K562 (cell line): ENCODE results near the gene DKK3. TPM values are rescaled to one million over a fixed set of nuclear protein-coding genes. Genes with fewer than 3 reads are reported as not detected.

Source experiments
- ATAC-seq: fragments of 200-7000 bp; cut with Tn5 transposase; 3 replicates; pipeline ENCODE4 v1.9.1; 2020; ENCODE audit warnings: moderate library complexity
- BruUV-seq: library from RNA; stranded (reverse); fragments of 400-500 nt; replicated peaks from 2 replicates; lab custom pipeline; 2021; lab: Mats Ljungman, UMichigan
- CTCF ChIA-PET: fragments of 300-600 bp; formaldehyde crosslinking; extraction: SDS; loops from one replicate; lab custom pipeline; 2021; ENCODE audit warnings: low intra/inter-chr PET ratio; lab: Yijun Ruan, JAX
- POLR2A ChIA-PET: fragments of 300-600, 350-650 bp; sonication (Branson Sonifier 250); formaldehyde crosslinking; extraction: SDS; loops from one replicate; lab custom pipeline; 2021; ENCODE audit warnings: antibody characterized with exemption, inconsistent platforms; lab: Yijun Ruan, JAX
- DNase-seq, 4 experiments: peaks; one replicate each; pipeline versions ENCODE4 v3.0.0 to v3.0.0-alpha.2; 2011 to 2018; ENCODE audit warnings: low spot score in 3 of 4, mixed read lengths in 3 of 4; ENCODE audit errors: extremely low read depth in 1 of 4
- FAIRE-seq: peaks from 2 replicates; lab custom pipeline; 2011; peaks lifted over from hg19 to GRCh38; lab: Jason Lieb, UNC
- H2AFZ ChIP-seq: 2 replicates; pipeline ENCODE4 v1.6.0; 2011; ENCODE audit warnings: low read depth, low read length, control low read depth, inconsistent platforms
- H3K27ac ChIP-seq: fragments of 200-600 bp; 3 replicates; pipeline ENCODE4 v1.8.0; 2011; ENCODE audit warnings: low read depth, mild to moderate bottlenecking, control low read depth, inconsistent platforms, low read length, moderate library complexity, mixed read lengths; ENCODE audit errors: extremely low read depth
- H3K27me3 ChIP-seq, 2 experiments: fragments of 300-600 bp in 1 of 2; 2 replicates in 1 of 2; 3 replicates in 1 of 2; pipeline versions ENCODE4 v1.6.0 to v1.8.0; 2011; ENCODE audit warnings: inconsistent platforms in 2 of 2, low read length in 2 of 2, mild to moderate bottlenecking in 1 of 2, mixed read lengths in 1 of 2, moderate library complexity in 1 of 2; ENCODE audit not compliant: control insufficient read depth in 2 of 2, insufficient read depth in 2 of 2
- H3K36me3 ChIP-seq: fragments of 300-600 bp; 3 replicates; pipeline ENCODE4 v1.8.0; 2011; ENCODE audit warnings: mild to moderate bottlenecking, low read length, inconsistent platforms; ENCODE audit not compliant: control insufficient read depth, insufficient read depth
- H3K4me1 ChIP-seq, 2 experiments: fragments of 200-600 bp in 1 of 2; replicated peaks in 1 of 2; 2 replicates in 1 of 2; 3 replicates in 1 of 2; pipeline versions ENCODE4 v1.5.1 to v1.8.0; 2011; ENCODE audit warnings: inconsistent platforms in 2 of 2, low read length in 2 of 2, mild to moderate bottlenecking in 1 of 2, mixed read lengths in 1 of 2, moderate library complexity in 1 of 2; ENCODE audit not compliant: control insufficient read depth in 2 of 2, insufficient read depth in 2 of 2
- H3K4me2 ChIP-seq: 2 replicates; pipeline ENCODE4 v1.6.1; 2011; ENCODE audit warnings: low read length, control low read depth, inconsistent platforms, mixed read lengths; ENCODE audit not compliant: insufficient read depth
- H3K4me3 ChIP-seq: fragments of 200-600 bp; sonication (generic), shearing (Covaris generic); 2 replicates; pipeline ENCODE4 v1.5.1; 2016; ENCODE audit warnings: control low read depth, inconsistent platforms
- H3K79me2 ChIP-seq: fragments of 200-600 bp; 3 replicates; pipeline ENCODE4 v1.8.0; 2011; ENCODE audit warnings: low read length, inconsistent platforms; ENCODE audit not compliant: control insufficient read depth, insufficient read depth
- H3K9ac ChIP-seq, 2 experiments: 2 replicates each; pipeline versions ENCODE4 v1.6.0 to v1.6.1; 2011; ENCODE audit warnings: low read depth in 2 of 2, low read length in 2 of 2, control low read depth in 1 of 2, inconsistent platforms in 1 of 2, mild to moderate bottlenecking in 1 of 2, mixed read lengths in 1 of 2; ENCODE audit not compliant: insufficient read depth in 1 of 2
- H3K9me1 ChIP-seq: one replicate; pipeline ENCODE4 v1.6.0; 2011; ENCODE audit warnings: inconsistent platforms, mild to moderate bottlenecking, low read length, moderate library complexity; ENCODE audit not compliant: control insufficient read depth, insufficient read depth
- H3K9me3 ChIP-seq: replicated peaks from 2 replicates; pipeline ENCODE4 v1.5.1; 2011; ENCODE audit warnings: low read depth, low read length, inconsistent platforms; ENCODE audit not compliant: control insufficient read depth, insufficient read depth
- H4K20me1 ChIP-seq: replicated peaks from 2 replicates; pipeline ENCODE4 v1.6.1; 2011; ENCODE audit warnings: low read length, inconsistent platforms, mixed read lengths; ENCODE audit not compliant: control insufficient read depth, insufficient read depth
- FOXA3 ChIP-seq, 2 experiments: fragments of 450-650 bp in 1 of 2; sonication (generic) in 1 of 2; formaldehyde crosslinking; IDR thresholded peaks in 1 of 2; conservative IDR thresholded peaks in 1 of 2; 2 replicates each; pipeline versions ENCODE4 v1.4.0 to v1.8.0; 2020 to 2022; ENCODE audit warnings: mild to moderate bottlenecking in 2 of 2, missing genetic modification reagents in 1 of 2
- NFIC ChIP-seq: fragments of 450-650 bp; IDR thresholded peaks from 2 replicates; pipeline ENCODE4 v1.6.1; 2017; ENCODE audit warnings: mild to moderate bottlenecking, inconsistent platforms
- WGBS: fragments of 100-300 bp; shearing (Covaris generic); methylation state at CpG from one replicate; pipeline ENCODE4 v1.1.6; 2016; ENCODE audit warnings: low coverage, mixed read lengths; ENCODE audit not compliant: insufficient coverage; ENCODE audit errors: missing lambda C conversion rate; 5-methylcytosine and 5-hydroxymethylcytosine counted together
- in situ Hi-C: fragments of 300-500 bp; cut with MboI; formaldehyde crosslinking; loops from 4 replicates; pipeline ENCODE4 v1.15.0; 2018; ENCODE audit warnings: inconsistent platforms, mixed read lengths
- intact Hi-C: fragments of 100-400 bp; cut with micrococcal nuclease; formaldehyde crosslinking; loops from 2 replicates; pipeline ENCODE4 v1.14.2; 2022
- polyA plus RNA-seq, 8 experiments: library from polyadenylated mRNA; depleted of rRNA in 4 of 8; stranded (reverse) in 5 of 8; unstranded in 3 of 8; fragments of >200 nt; fragmentation: Nextera tagmentation in 2 of 8; fragmentation: Illumina TruSeq in 1 of 8; extraction: Ambion mirVana in 2 of 8; extraction: Trizol in 1 of 8; gene quantifications; 2 replicates each; pipeline versions ENCODE4 v1.2.1 to v1.2.3, GENCODE V29; 2011 to 2014; ENCODE audit warnings: inconsistent platforms in 1 of 8, missing spikeins in 1 of 8
- total RNA-seq, 7 experiments: library from RNA; depleted of rRNA in 6 of 7; stranded (reverse); fragments of >200 nt in 6 of 7; fragmentation: Illumina TruSeq in 2 of 7; extraction: Trizol in 2 of 7; gene quantifications; 2 replicates each; pipeline versions ENCODE4 v1.2.1 to v1.2.3, GENCODE V29; 2011 to 2021; ENCODE audit warnings: low replicate concordance in 1 of 7
- TF ChIP-seq, protein P1 (sequence below): fragments of 250-450 bp; sonication (Bioruptor Pico); IDR thresholded peaks from 2 replicates; pipeline ENCODE4 v1.4.0; 2020; ENCODE audit warnings: mild to moderate bottlenecking
- TF ChIP-seq, protein P2 (sequence below): fragments of 250-450 bp; sonication (Bioruptor Pico); IDR thresholded peaks from 2 replicates; pipeline ENCODE4 v1.5.0; 2020; ENCODE audit warnings: mild to moderate bottlenecking

DKK3 gene
- total and polyA plus RNA-seq, 9 of the 15 experiments (the other 6 are each of a cell fraction or from before 2014, with no cell fraction given) = 0.14 to 0.85 (median 0.38) TPM; not detected in 6

DNA sequence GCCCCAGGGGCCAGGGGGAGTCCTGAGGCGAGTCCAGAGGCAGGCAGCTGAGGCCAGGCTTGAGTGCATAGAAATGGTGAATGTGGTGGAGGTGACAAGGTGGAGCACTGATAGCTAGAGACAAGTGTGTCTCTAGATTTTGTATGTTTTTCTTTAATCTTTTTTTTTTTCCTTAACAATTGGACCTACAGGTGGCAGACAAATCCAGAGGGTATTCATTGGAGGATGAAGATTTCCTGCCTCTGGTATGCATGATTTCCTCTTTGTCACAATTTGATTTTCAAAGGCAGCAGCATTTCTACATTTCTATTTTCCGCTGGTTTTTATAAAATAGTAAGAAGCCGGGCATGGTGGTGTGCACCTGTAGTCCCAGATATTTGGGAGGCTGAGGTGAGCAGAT lies 47.7 kb upstream of the DKK3 start:
- no peak overlapping the region for H2AFZ ChIP-seq
- H4K20me1 ChIP-seq = no peaks in the 10 kb centered on the region
- H3K4me1 ChIP-seq = peaks cover 0 to 3% of the 10 kb centered on the region in 2 experiments; a peak in 1 of 5 replicates
- ChIA-PET POLR2A (interaction anchor here (0.8 kb wide), 1 partner anchor 11 kb away, joined by 3 read pairs; no protein-coding TSS in a partner anchor), CTCF (interaction anchor here (0.6 kb wide), 1 partner anchor 258 kb away, joined by 4 read pairs; no protein-coding TSS in a partner anchor)
- peaks cover 2% of the 10 kb centered on the region; the same call in 1 of the 2 replicates for H3K9me3 ChIP-seq
- DNase-seq (no peak), ATAC-seq (no peak), FAIRE-seq (no peak)
- TF ChIP-seq FOXA3 (CRISPR knock-in tag; conservative IDR thresholded peaks at IDR 0.05 in 1 of 2, IDR thresholded peaks at IDR 0.05 in 1 of 2) = no peak
- TF ChIP-seq, protein P1, sequence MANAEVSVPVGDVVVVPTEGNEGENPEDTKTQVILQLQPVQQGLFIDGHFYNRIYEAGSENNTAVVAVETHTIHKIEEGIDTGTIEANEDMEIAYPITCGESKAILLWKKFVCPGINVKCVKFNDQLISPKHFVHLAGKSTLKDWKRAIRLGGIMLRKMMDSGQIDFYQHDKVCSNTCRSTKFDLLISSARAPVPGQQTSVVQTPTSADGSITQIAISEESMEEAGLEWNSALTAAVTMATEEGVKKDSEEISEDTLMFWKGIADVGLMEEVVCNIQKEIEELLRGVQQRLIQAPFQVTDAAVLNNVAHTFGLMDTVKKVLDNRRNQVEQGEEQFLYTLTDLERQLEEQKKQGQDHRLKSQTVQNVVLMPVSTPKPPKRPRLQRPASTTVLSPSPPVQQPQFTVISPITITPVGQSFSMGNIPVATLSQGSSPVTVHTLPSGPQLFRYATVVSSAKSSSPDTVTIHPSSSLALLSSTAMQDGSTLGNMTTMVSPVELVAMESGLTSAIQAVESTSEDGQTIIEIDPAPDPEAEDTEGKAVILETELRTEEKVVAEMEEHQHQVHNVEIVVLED (CRISPR knock-in tag) = no peak
- no peak for TF ChIP-seq NFIC
- TF ChIP-seq, protein P2, sequence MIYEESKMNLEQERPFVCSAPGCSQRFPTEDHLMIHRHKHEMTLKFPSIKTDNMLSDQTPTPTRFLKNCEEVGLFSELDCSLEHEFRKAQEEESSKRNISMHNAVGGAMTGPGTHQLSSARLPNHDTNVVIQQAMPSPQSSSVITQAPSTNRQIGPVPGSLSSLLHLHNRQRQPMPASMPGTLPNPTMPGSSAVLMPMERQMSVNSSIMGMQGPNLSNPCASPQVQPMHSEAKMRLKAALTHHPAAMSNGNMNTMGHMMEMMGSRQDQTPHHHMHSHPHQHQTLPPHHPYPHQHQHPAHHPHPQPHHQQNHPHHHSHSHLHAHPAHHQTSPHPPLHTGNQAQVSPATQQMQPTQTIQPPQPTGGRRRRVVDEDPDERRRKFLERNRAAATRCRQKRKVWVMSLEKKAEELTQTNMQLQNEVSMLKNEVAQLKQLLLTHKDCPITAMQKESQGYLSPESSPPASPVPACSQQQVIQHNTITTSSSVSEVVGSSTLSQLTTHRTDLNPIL (CRISPR knock-in tag) = no peak
- intact Hi-C loops (no loop called here), in situ Hi-C loops (no loop called here)
- no TSS peak for BruUV-seq
- H3K79me2 ChIP-seq = no peaks in the 10 kb centered on the region
- H3K27ac ChIP-seq = no peak overlapping the region
- no peak overlapping the region for H3K4me2 ChIP-seq
- H3K9me1 ChIP-seq = no peaks in the 10 kb centered on the region
- H3K9ac ChIP-seq = no peak overlapping the region
- 49% methylated on average over 3 of the region's 3 CpGs for WGBS
- no peak overlapping the region for H3K4me3 ChIP-seq
- H3K36me3 ChIP-seq = no peaks in the 10 kb centered on the region
- H3K27me3 ChIP-seq = no peaks in the 10 kb centered on the region
